Muscle layer of colon (tissue), 2 donors: ENCODE measurements around the gene ENTPD6.
"Not testable (repeated sequence)": the region's sequence is repeated elsewhere in the genome, so short reads cannot be mapped to it uniquely, and the experiment has no call there.

Experiments used
- H3K27ac ChIP-seq: one replicate; pipeline ENCODE4 v1.7.0; 2013; ENCODE audit warnings: low read depth, mild to moderate bottlenecking, low read length, moderate library complexity
- H3K27me3 ChIP-seq, 2 donors: one replicate each; pipeline ENCODE4 v1.7.0; 2013; ENCODE audit warnings: low read length in 2 of 2, mild to moderate bottlenecking in 2 of 2; ENCODE audit not compliant: insufficient read depth in 2 of 2, control insufficient read depth in 1 of 2
- H3K36me3 ChIP-seq: one replicate; pipeline ENCODE4 v1.7.0; 2013; ENCODE audit warnings: mild to moderate bottlenecking, low read length; ENCODE audit not compliant: insufficient read depth
- H3K4me1 ChIP-seq: one replicate; pipeline ENCODE4 v1.7.0; 2013; ENCODE audit warnings: mild to moderate bottlenecking, low read length; ENCODE audit not compliant: insufficient read depth
- H3K4me3 ChIP-seq, 2 donors: one replicate each; pipeline ENCODE4 v1.7.0; 2013; ENCODE audit warnings: low read length in 2 of 2, low read depth in 1 of 2, mild to moderate bottlenecking in 1 of 2, moderate library complexity in 1 of 2
- H3K9ac ChIP-seq: one replicate; pipeline ENCODE4 v1.7.0; 2013; ENCODE audit warnings: low read length
- H3K9me3 ChIP-seq: one replicate; pipeline ENCODE4 v1.7.0; 2013; ENCODE audit warnings: mild to moderate bottlenecking, low read length
- donor health status: abdominal sarcoma.
- donor health status: Adenocarcinoma of cecum.

Gene ENTPD6

GRCh38 chr20:25166105-25166782, 29.3 kb upstream of the ENTPD6 start:
- H3K4me3 ChIP-seq, H3K36me3 ChIP-seq, H3K9me3 ChIP-seq, H3K4me1 ChIP-seq, H3K27me3 ChIP-seq, H3K9ac ChIP-seq, H3K27ac ChIP-seq: not testable (repeated sequence)

- Histone ChIP-seq H3K9ac (no peak overlapping the region), H3K9me3 (no peaks in the 10 kb centered on the region), H3K36me3 (no peaks in the 10 kb centered on the region), H3K4me3 (no peak overlapping the region), H3K27ac (no peak overlapping the region), H3K27me3 (no peaks in the 10 kb centered on the region), H3K4me1 (peaks cover 4% of the 10 kb centered on the region)
Observed at GRCh38 chr20:25173321-25173720, 22.2 kb upstream of the ENTPD6 start.

- Histone ChIP-seq H3K9me3 (no peaks in the 10 kb centered on the region), H3K27ac (no peak overlapping the region), H3K27me3 (no peaks in the 10 kb centered on the region), H3K9ac (no peak overlapping the region), H3K4me3 (no peak overlapping the region), H3K36me3 (no peaks in the 10 kb centered on the region), H3K4me1 (peaks cover 8% of the 10 kb centered on the region)
Observed at GRCh38 chr20:25173886-25174308, 21.6 kb upstream of the ENTPD6 start.

GRCh38 chr20:25176184-25176583, 19.3 kb upstream of the ENTPD6 start:
- no peak overlapping the region for H3K27ac ChIP-seq
- no peak overlapping the region for H3K9ac ChIP-seq
- H3K4me1 ChIP-seq, result peaks cover 10% of the 10 kb centered on the region
- H3K9me3 ChIP-seq, result no peaks in the 10 kb centered on the region
- H3K36me3 ChIP-seq, result no peaks in the 10 kb centered on the region
- H3K27me3 ChIP-seq, result no peaks in the 10 kb centered on the region
- H3K4me3 ChIP-seq, result no peak overlapping the region

- Histone ChIP-seq H3K27ac (no peak overlapping the region), H3K9ac (no peak overlapping the region), H3K4me3 (no peak overlapping the region), H3K9me3 (no peaks in the 10 kb centered on the region), H3K27me3 (no peaks in the 10 kb centered on the region), H3K4me1 (peaks cover 10% of the 10 kb centered on the region), H3K36me3 (no peaks in the 10 kb centered on the region)
Observed at GRCh38 chr20:25177890-25178321, 17.6 kb upstream of the ENTPD6 start.

GRCh38 chr20:25178563-25179438, 16.7 kb upstream of the ENTPD6 start:
- Histone ChIP-seq H3K9me3 (no peaks in the 10 kb centered on the region), H3K4me3 (no peak overlapping the region), H3K4me1 (peaks cover 10% of the 10 kb centered on the region), H3K27ac (no peak overlapping the region), H3K36me3 (no peaks in the 10 kb centered on the region), H3K27me3 (no peaks in the 10 kb centered on the region), H3K9ac (no peak overlapping the region)

GRCh38 chr20:25179439-25180089, 15.9 kb upstream of the ENTPD6 start:
- no peaks in the 10 kb centered on the region for H3K9me3 ChIP-seq
- no peaks in the 10 kb centered on the region for H3K36me3 ChIP-seq
- H3K4me3 ChIP-seq, result no peak overlapping the region
- H3K27ac ChIP-seq, result no peak overlapping the region
- no peak overlapping the region for H3K9ac ChIP-seq
- H3K4me1 ChIP-seq, result peaks cover 10% of the 10 kb centered on the region
- H3K27me3 ChIP-seq, result no peaks in the 10 kb centered on the region

- H3K36me3 ChIP-seq, H3K9ac ChIP-seq, H3K27me3 ChIP-seq, H3K27ac ChIP-seq, H3K4me1 ChIP-seq, H3K4me3 ChIP-seq, H3K9me3 ChIP-seq: not testable (repeated sequence)
Observed at GRCh38 chr20:25184391-25184790, 11.1 kb upstream of the ENTPD6 start.

- Histone ChIP-seq H3K4me1 (no peaks in the 10 kb centered on the region), H3K36me3 (no peaks in the 10 kb centered on the region), H3K9ac (no peak overlapping the region), H3K27ac (no peak overlapping the region), H3K4me3 (no peak overlapping the region), H3K9me3 (no peaks in the 10 kb centered on the region), H3K27me3 (no peaks in the 10 kb centered on the region)
Observed at GRCh38 chr20:25187220-25187619, 8.3 kb upstream of the ENTPD6 start.

GRCh38 chr20:25187635-25188034, 7.9 kb upstream of the ENTPD6 start:
- no peak overlapping the region for H3K9ac ChIP-seq
- H3K27me3 ChIP-seq, result no peaks in the 10 kb centered on the region
- no peaks in the 10 kb centered on the region for H3K36me3 ChIP-seq
- no peaks in the 10 kb centered on the region for H3K4me1 ChIP-seq
- H3K9me3 ChIP-seq, result no peaks in the 10 kb centered on the region
- H3K4me3 ChIP-seq, result no peak overlapping the region
- H3K27ac ChIP-seq, result no peak overlapping the region

GRCh38 chr20:25188218-25188617, 7.3 kb upstream of the ENTPD6 start:
- no peak overlapping the region for H3K4me3 ChIP-seq
- H3K36me3 ChIP-seq, result no peaks in the 10 kb centered on the region
- no peaks in the 10 kb centered on the region for H3K9me3 ChIP-seq
- H3K9ac ChIP-seq, result no peak overlapping the region
- H3K27me3 ChIP-seq, result no peaks in the 10 kb centered on the region
- H3K4me1 ChIP-seq, result no peaks in the 10 kb centered on the region
- H3K27ac ChIP-seq, result no peak overlapping the region
